DMS153 (cell line): ENCODE results near the gene PRKCH.

Experiments used
- DNase-seq: peaks from one replicate; lab custom pipeline; 2025; lab: John Stamatoyannopoulos, UW

Gene PRKCH

DNA sequence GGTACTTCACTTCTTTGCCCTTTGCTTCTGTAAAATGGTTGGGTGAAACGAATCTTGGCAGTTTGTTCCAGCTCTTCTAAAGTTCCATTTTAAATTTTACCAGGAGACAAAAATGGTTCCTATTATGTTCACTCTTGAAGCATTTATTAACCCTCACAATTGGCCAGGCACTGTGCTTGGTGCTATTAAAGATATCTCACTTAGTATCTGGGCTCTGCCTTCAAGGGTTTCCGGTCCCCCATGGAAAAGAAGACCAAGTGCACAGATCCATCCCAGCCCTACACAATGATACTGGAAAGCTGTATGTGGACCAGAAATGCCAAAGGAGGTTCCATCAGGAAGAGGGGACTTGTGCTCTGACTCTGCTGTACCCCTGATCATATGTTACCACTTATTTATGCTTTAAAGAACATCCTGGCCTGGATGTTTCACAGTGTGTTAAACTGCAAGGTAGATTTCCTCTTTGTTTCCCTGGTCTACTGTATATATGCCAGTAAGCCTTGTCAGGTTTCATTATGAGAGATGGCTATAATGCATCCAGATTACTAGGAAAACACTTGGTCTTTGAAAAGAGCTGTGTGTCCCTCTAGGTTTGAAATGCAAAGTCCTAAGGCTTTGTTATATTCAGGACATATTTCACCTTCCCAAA, 154.8 kb downstream of the PRKCH start:
- DNase-seq = no peak

DNA sequence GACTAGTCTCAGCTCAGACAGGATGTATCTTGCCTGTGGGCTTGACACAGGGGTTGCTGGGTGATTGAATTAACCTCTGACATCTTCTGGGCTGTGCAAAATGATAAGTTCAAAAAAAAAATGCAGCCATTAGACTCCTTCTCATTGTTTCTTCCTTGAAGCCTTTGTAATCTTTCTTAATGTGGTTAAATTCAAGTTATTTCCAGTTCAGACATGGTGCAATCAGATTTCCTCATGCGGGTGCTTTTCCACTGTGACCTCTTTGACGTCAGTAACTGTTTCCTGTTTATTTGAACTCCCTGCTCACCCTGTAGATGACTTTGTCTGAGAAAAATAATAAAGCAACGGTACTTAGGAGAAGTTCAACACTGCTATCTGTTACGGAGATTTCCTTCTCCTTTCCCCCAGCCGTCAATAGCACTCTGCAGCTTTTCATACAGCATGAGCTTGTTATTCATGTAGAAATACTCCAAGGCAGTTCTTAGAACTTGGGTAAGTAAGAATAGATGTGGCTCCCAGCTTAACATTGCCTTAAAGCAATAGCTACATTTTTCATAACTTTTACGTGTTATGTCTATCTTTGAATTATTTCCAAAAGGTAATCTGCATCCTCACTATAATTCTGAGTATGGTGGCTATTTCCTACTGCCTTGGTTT, 155.5 kb downstream of the PRKCH start:
- no peak for DNase-seq

- no peak for DNase-seq
These were observed 156.5 kb downstream of the PRKCH start for GRCh38 chr14:61477712-61478462.

GRCh38 chr14:61478971-61479473, 157.6 kb downstream of the PRKCH start:
- no peak for DNase-seq

DNA sequence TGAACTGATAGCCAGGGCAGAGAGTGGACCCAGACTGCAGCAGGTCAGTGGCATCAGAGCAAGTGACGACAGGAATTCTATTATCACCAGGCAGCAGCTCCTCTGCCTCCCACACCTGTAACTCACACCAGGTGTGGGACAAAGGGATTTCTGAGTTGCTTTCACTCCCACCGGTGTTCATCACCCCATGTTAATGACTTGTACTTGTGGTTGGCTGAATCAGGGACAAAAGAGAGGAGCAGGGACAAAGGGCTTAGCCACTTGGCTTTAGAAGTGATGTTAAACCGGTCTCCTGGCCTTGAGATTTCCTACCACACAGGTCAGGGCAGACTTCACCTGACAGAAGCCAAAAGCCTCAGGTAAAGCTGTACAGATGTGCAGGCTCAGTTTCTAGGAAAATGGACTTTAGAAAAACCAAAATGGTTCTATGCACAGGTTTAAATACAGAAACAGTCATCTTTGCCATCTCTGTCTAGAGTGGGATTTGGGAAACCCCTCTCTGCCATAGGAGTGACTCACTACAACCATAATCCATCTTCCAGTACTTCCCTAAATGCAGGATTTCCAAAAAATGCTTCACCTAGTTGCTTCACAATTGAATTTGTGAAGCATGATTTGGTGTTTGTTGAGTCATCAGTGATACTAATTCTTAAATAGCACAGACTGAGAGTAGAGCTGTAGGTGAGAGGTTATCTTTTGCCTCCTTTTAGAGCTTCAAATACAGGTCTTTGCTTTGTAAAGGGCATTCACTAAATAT, 158.5 kb downstream of the PRKCH start:
- no peak for DNase-seq

DNA sequence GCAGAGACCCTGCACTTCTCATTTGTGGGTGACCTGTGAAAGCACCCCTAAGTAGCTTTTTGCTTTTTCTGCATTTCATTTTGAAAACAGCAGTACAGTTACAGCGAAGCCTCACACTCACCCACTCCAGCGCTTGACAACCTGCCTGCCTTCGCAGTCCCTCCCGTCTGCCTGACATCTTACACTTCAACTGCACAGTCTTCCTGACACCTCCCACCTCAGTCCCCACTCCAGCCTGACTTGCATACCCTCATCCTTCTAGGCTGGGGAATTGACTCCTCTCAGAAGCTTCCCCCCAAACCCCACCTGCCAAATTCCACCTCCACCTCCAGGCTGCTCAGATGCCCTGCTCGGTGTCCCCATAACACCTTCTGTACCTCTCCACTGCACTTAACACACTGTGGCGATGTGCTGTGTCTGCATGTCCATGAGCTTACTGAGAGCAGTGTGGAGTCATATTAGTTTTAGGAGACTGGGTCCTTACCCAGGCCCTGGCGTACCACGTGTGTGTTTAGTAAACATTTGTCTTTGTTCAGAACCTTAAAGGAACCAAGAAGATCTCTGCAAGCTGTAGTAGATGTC, 159.4 kb downstream of the PRKCH start:
- DNase-seq = no peak

GRCh38 chr14:61481701-61482100, 160.3 kb downstream of the PRKCH start:
- no peak for DNase-seq

DNA sequence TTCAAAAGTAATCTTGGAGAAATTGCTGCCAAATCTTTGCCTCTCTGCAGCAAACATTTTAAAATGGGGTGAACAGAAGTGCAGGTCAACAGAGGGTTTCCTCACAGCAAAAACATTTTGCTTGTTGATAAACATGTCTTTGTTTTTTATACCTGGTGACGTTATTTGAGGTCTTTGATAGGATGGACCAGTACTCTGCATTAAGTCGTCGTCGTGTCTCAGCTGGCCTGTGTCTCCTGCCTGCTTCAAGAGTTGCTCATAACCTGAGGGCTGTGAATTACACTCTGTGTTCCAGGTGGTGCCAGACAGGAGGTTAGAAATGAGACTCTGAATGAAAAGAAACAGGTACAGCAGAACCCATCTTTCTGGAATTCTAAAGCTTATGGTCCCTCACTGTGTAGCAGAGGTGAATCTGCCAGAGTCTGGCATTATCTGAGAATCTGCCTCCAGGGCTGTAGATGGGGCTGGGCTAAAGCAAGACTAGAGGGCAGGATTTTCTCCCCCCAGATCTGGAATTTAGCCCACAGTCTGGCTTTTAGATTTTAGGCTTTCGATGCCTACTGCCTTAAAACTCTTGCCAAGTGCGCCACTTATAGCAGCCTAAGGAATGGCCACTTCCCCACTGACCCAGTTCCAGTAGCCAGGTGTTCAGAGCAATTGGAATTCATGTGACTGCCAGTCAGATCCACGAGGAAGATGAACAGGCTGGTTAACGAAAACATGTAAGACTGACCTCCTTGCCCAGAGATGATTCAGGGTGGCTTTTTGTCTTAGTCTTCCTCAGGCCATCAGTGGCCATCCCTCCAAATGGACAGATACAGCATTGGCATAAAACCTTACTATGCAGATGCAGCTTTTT, 161.2 kb downstream of the PRKCH start:
- no peak for DNase-seq

DNA sequence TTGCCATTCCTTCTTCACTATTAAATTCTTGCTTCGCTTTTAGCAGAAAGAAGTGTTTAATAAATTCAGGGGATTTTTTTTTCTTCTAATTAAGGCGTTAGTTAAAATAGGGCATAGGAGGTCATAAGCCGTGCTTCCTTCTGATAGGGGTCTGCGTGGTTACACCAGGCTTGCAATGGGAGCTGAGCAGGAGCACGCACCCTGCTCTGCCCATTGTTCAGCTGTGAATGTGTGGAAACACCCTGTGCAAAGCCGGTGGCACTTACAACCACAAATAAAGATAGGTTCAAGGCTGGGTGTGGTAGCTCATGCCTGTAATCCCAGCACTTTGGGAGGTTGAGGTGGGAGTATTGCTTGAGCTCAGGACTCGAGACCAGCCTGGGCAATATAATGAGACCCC, 162.1 kb downstream of the PRKCH start:
- no peak for DNase-seq

- no peak for DNase-seq
These were observed 162.7 kb downstream of the PRKCH start for GRCh38 chr14:61484031-61484430.

DNA sequence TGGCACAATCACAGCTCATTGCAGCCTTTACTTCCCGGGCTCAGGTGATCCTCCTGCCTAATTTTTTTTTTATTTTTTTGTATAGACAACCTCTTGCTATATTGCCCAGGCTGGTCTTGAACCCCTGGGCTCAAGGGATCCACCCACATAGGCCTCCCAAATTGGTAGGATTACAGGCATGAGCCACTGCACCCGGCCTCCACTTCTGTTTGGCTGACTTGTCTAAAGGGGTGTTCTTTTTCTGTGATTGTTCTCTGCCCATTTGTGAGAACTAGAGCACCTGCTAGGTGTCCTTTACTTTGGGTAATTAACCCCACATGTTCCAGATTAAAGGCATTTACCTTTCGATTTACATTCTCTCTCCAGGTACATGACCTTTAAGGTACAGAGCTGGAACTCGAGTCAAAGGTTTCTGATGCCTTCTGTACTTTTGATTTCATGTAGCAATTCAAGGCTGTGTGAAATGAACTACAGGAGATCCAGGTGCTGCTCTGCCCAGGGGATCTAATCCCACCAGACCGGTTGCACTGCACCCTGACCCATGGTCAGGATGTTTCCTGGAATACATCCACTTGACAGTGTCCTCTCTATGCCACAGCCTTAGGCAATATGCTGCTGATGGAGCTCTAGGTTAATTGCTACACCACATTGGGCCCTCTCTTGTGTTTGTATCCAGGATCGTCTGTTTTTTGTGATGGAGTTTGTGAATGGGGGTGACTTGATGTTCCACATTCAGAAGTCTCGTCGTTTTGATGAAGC, 163.6 kb downstream of the PRKCH start:
- DNase-seq = no peak

GRCh38 chr14:61485661-61486060, 164.3 kb downstream of the PRKCH start:
- no peak for DNase-seq

DNA sequence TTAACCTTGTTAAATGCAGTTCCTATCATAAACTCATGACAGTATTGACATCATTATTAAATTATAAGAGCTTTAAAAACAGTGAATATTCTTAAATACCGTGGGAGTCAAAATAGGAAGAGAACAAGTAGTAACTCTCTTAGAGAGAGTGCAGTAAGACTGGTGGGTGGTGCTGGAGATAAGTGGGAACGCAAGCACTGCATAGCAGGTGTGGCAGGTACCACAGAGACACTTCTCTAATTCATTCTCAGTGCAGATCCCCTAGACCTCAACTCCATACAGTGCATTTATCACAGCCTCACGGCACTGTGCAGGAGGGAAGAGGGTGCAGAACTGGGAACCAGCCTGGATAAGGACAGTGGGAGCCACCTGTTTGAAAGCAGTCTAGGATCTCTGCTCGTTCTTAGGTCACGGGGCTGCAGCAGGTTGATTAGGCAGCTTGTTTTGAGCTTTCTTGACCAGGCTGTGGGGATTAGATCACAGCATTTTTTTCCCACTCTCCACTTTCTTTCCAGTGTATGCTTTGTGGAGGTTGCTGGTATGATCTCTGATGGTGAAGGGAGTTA, 165.6 kb downstream of the PRKCH start:
- DNase-seq = no peak

- no peak for DNase-seq
These were observed 167.3 kb downstream of the PRKCH start for GRCh38 chr14:61488417-61489401.

DNA sequence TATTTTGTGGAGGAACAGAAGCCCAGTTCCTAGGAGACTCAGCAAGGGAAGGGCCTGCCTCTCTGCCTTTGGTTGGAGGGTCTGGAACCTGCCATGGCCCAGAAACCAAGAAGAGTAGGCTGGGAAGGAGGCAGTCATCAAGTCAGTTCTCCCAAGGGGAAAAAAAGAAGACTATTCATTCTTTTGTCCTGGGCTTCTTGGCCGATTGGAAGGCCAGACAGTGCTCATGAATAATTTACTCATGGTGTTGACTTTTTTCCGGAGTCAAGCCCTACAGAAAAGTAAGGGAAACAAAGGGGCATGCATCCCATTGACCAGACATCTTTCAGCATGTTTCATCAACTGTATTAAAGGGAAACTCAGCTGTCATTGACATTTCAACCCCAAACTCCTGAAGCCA, 168.1 kb downstream of the PRKCH start:
- DNase-seq = no peak

DNA sequence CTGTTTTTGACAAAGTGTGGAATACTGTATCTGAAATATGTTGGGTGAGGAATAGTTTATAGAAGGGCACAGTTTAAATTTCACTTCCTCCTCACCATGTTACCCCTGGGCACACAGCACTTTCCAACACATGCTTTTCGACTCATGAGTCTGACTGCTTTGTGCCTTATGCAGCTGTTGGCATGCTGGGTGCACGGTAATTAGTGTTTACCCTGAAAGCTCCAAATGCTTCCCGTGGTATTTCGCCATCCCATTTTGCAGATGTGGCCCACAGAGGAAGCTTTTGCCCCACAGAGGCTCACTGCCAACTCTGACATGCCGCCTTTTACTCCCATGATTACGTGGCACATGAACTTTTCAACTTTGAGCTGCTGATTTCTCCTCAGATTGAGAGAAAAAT, 168.6 kb downstream of the PRKCH start:
- no peak for DNase-seq

GRCh38 chr14:61491224-61491623, 169.8 kb downstream of the PRKCH start:
- DNase-seq = no peak

DNA sequence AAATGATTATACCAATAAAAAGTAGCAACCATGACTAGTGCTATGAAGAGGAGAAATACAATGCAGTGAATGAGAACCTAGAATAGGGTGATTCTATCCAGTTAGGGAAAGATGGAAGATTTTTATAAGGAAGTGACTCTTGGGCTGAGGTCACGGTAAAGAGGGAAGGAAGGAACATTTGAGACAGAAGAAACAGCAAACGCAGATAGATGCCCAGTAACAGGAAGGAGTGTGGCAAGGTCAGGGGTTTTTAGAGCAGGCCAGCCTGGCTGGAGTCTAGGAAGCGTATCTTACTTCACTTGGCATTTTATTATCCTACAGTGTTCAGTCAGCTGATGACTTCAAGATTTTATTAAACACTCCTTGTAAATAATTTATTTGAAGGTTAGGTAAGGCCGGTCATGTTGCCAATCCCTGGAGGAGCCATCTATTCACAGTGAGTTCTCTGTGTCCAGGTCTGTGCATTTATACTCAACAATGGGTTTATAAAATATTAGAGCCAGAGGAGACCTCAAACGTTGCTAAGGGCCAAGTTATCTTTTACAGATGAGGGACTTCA, 170.6 kb downstream of the PRKCH start:
- no peak for DNase-seq
